PC-3 (cell line): ENCODE results near the gene UBAC2. TPM values are rescaled to one million over a fixed set of nuclear protein-coding genes. Genes with fewer than 3 reads are reported as not detected.

Source experiments
- ATAC-seq: fragments of 200-7000 bp; cut with Tn5 transposase; 2 replicates; pipeline ENCODE4 v1.9.1; 2020; ENCODE audit warnings: mild to moderate bottlenecking, moderate library complexity
- BruUV-seq: library from RNA; stranded (reverse); fragments of 400-500 nt; replicated peaks from 2 replicates; lab custom pipeline; 2021; lab: Mats Ljungman, UMichigan
- CTCF ChIA-PET: fragments of 300-600 bp; sonication (Branson Sonifier 250); formaldehyde crosslinking; loops from one replicate; lab custom pipeline; 2022; ENCODE audit warnings: antibody characterized with exemption; lab: Charles Lee
- POLR2A ChIA-PET: fragments of 300-600 bp; sonication (Branson Sonifier 250); formaldehyde crosslinking; loops from one replicate; lab custom pipeline; 2022; ENCODE audit warnings: antibody characterized with exemption; ENCODE audit not compliant: unreplicated experiment; lab: Charles Lee
- DNase-seq: peaks from one replicate; pipeline ENCODE4 v3.0.0-alpha.2; 2015
- H2AFZ ChIP-seq: fragments of 300-600 bp; sonication (generic); 2 replicates; pipeline ENCODE4 v1.6.0; 2016; ENCODE audit warnings: antibody characterized with exemption, low read length
- H3F3A ChIP-seq: fragments of 300-600 bp; sonication (generic); one replicate; pipeline ENCODE4 v1.6.0; 2017; ENCODE audit warnings: antibody characterized with exemption, low read length, control low read depth, mild to moderate bottlenecking; ENCODE audit not compliant: unreplicated experiment
- H3K27ac ChIP-seq: fragments of 300-600 bp; sonication (generic); 2 replicates; pipeline ENCODE4 v1.5.1; 2016; ENCODE audit warnings: mild to moderate bottlenecking, low read length
- H3K27me3 ChIP-seq: fragments of 300-600 bp; sonication (generic); 2 replicates; pipeline ENCODE4 v1.6.1; 2016; ENCODE audit warnings: low read length, mixed read lengths
- H3K36me3 ChIP-seq: fragments of 300-600 bp; sonication (generic); 2 replicates; pipeline ENCODE4 v1.6.1; 2016; ENCODE audit warnings: low read depth, mixed run types, low read length, mixed read lengths
- H3K4me1 ChIP-seq: fragments of 300-600 bp; sonication (generic); 2 replicates; pipeline ENCODE4 v1.5.1; 2016; ENCODE audit warnings: low read length; ENCODE audit not compliant: insufficient read depth
- H3K4me2 ChIP-seq: fragments of 300-600 bp; sonication (generic); 2 replicates; pipeline ENCODE4 v1.6.0; 2016; ENCODE audit warnings: low read length
- H3K4me3 ChIP-seq: fragments of 300-600 bp; sonication (generic); 2 replicates; pipeline ENCODE4 v1.5.1; 2016; ENCODE audit warnings: mild to moderate bottlenecking, low read length, mixed read lengths
- H3K79me2 ChIP-seq: fragments of 300-600 bp; sonication (generic); 2 replicates; pipeline ENCODE4 v1.6.1; 2017; ENCODE audit warnings: low read length, mixed read lengths
- H3K9ac ChIP-seq: fragments of 300-600 bp; sonication (generic); 2 replicates; pipeline ENCODE4 v1.6.0; 2016; ENCODE audit warnings: mild to moderate bottlenecking, low read length
- H3K9me2 ChIP-seq: fragments of 300-600 bp; sonication (generic); replicated peaks from 2 replicates; pipeline ENCODE4 v1.6.1; 2016; ENCODE audit warnings: mixed run types, low read length, mixed read lengths
- H3K9me3 ChIP-seq: fragments of 300-600 bp; sonication (generic); 2 replicates; pipeline ENCODE4 v1.6.1; 2016; ENCODE audit warnings: low read length, mixed read lengths
- H4K20me1 ChIP-seq: fragments of 300-600 bp; sonication (generic); 2 replicates; pipeline ENCODE4 v1.6.1; 2016; ENCODE audit warnings: low read length, mixed read lengths
- EZH2 ChIP-seq: fragments of 300-600 bp; sonication (generic); IDR thresholded peaks from one replicate; pipeline ENCODE4 v1.6.1; 2017; ENCODE audit warnings: antibody characterized with exemption, mild to moderate bottlenecking, low read length; ENCODE audit not compliant: unreplicated experiment
- EZH2phosphoT487 ChIP-seq: fragments of 300-600 bp; sonication (generic); IDR thresholded peaks from 2 replicates; pipeline ENCODE4 v1.6.1; 2018; ENCODE audit warnings: mild to moderate bottlenecking, antibody characterized with exemption, low read length, borderline replicate concordance
- intact Hi-C: fragments of 100-400 bp; cut with micrococcal nuclease; formaldehyde crosslinking; loops from 2 replicates; pipeline ENCODE4 v1.9.0; 2023
- total RNA-seq: library from RNA; depleted of rRNA; stranded (reverse); fragments of >200 nt; gene quantifications from 2 replicates; pipeline ENCODE4 v1.2.3, GENCODE V29; 2014
- TF ChIP-seq, protein P1 (sequence below): fragments of 300-600 bp; sonication (generic); conservative IDR thresholded peaks from 2 replicates; pipeline ENCODE4 v1.5.1; 2017; ENCODE audit warnings: antibody characterized with exemption, low read depth, mild to moderate bottlenecking, low read length

The UBAC2 gene
- total RNA-seq, 1 experiment from 2014 or later, result 34.5 TPM

DNA sequence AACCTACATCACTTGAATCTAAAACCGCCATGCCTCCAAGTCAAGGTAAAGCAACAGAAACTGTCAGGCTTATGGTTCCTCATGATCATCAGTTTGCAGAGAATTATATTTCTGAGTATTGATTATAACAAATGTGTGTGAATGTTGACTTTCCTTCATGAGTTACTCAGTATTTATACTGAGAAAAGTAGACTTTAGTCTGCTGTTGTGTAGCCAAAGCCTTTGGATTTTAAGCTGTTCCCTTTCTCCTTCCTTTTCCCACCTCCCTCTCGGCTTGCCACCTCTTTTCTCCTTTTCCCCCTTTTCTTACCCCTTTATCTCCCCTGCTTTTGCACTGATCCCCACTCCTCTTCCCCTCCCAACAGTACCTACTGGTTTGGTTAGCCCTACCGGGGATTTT lies 78.2 kb downstream of the UBAC2 start:
- no peaks in the 10 kb centered on the region for H3K36me3 ChIP-seq
- H4K20me1 ChIP-seq, result no peaks in the 10 kb centered on the region
- ATAC-seq (no peak), DNase-seq (no peak)
- no peaks in the 10 kb centered on the region for H3K9me2 ChIP-seq
- H3K4me1 ChIP-seq, result no peaks in the 10 kb centered on the region
- no peak overlapping the region for H2AFZ ChIP-seq
- no peak overlapping the region for H3K4me3 ChIP-seq
- H3K27ac ChIP-seq, result no peak overlapping the region
- POLR2A ChIA-PET, result no interaction called here
- no peak overlapping the region for H3K9ac ChIP-seq
- intact Hi-C loops, result no loop called here
- H3K4me2 ChIP-seq, result no peak overlapping the region
- no peak for TF ChIP-seq EZH2phosphoT487
- TF ChIP-seq, protein P1, sequence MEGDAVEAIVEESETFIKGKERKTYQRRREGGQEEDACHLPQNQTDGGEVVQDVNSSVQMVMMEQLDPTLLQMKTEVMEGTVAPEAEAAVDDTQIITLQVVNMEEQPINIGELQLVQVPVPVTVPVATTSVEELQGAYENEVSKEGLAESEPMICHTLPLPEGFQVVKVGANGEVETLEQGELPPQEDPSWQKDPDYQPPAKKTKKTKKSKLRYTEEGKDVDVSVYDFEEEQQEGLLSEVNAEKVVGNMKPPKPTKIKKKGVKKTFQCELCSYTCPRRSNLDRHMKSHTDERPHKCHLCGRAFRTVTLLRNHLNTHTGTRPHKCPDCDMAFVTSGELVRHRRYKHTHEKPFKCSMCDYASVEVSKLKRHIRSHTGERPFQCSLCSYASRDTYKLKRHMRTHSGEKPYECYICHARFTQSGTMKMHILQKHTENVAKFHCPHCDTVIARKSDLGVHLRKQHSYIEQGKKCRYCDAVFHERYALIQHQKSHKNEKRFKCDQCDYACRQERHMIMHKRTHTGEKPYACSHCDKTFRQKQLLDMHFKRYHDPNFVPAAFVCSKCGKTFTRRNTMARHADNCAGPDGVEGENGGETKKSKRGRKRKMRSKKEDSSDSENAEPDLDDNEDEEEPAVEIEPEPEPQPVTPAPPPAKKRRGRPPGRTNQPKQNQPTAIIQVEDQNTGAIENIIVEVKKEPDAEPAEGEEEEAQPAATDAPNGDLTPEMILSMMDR, result no peak
- TF ChIP-seq EZH2, result no peak
- CTCF ChIA-PET, result no interaction called here
- BruUV-seq, result no TSS peak
- H3F3A ChIP-seq, result no peaks in the 10 kb centered on the region
- H3K9me3 ChIP-seq, result no peaks in the 10 kb centered on the region
- no peaks in the 10 kb centered on the region for H3K27me3 ChIP-seq
- H3K79me2 ChIP-seq, result no peaks in the 10 kb centered on the region

DNA sequence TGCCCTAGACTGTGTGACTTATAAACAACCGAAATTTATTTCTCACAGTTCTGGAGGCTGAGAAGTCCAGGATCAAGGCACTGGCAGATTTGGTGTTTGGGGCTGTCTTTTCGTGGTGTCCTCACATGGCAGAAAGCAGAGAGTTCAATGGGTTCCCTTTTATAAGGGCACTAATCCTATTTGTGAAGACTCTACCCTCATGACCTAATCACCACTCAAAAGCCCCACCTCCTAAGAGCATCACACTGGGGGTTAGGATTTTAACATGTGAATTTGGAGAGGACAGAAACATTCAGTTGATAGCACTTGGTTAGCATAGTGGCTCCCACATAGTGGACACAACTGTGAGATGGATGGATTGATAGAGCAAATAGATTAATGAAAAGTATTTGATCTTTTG lies 79.0 kb downstream of the UBAC2 start:
- Histone ChIP-seq H3K36me3 (no peaks in the 10 kb centered on the region), H3K27me3 (no peaks in the 10 kb centered on the region), H3F3A (no peaks in the 10 kb centered on the region), H2AFZ (no peak overlapping the region), H3K4me3 (no peak overlapping the region), H3K4me1 (no peaks in the 10 kb centered on the region), H3K27ac (no peak overlapping the region), H3K79me2 (no peaks in the 10 kb centered on the region), H3K4me2 (no peak overlapping the region), H3K9me3 (no peaks in the 10 kb centered on the region), H3K9ac (no peak overlapping the region), H4K20me1 (no peaks in the 10 kb centered on the region), H3K9me2 (no peaks in the 10 kb centered on the region)
- ATAC-seq (no peak), DNase-seq (no peak)
- intact Hi-C loops, result no loop called here
- ChIA-PET CTCF (no interaction called here), POLR2A (no interaction called here)
- TF ChIP-seq EZH2, result no peak
- TF ChIP-seq, protein P1, result no peak
- TF ChIP-seq EZH2phosphoT487, result no peak
- BruUV-seq, result no TSS peak

DNA sequence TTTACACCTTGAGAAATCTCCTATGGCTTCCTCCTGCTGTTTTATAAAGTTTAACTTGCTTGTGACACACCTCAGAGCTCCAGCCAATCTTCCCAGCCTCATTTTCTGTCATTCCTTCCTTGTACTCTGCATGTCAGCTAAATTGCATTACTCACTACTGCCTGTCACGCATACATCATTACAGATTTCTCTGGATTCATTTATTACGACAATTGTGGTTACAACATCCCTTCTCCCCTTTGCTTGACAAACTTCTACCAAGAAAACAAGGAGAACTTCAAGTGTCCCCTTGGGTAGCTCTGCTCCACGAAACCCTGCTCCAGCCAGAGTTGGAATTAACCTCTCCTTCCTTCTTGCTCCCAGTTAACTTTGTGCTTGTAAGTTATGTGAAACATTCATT lies 79.5 kb downstream of the UBAC2 start:
- Histone ChIP-seq H3K4me3 (no peak overlapping the region), H2AFZ (no peak overlapping the region), H3K9me2 (no peaks in the 10 kb centered on the region), H3K27me3 (no peaks in the 10 kb centered on the region), H3K79me2 (no peaks in the 10 kb centered on the region), H4K20me1 (no peaks in the 10 kb centered on the region), H3K36me3 (no peaks in the 10 kb centered on the region), H3K9ac (no peak overlapping the region), H3K9me3 (no peaks in the 10 kb centered on the region), H3K4me2 (no peak overlapping the region), H3F3A (no peaks in the 10 kb centered on the region), H3K4me1 (no peaks in the 10 kb centered on the region), H3K27ac (no peak overlapping the region)
- intact Hi-C loops, result no loop called here
- DNase-seq (no peak), ATAC-seq (no peak)
- no TSS peak for BruUV-seq
- POLR2A ChIA-PET, result no interaction called here
- CTCF ChIA-PET, result no interaction called here
- TF ChIP-seq EZH2phosphoT487 (no peak), EZH2 (no peak)
- TF ChIP-seq, protein P1, result no peak
